Measurements from ENCODE around the gene CD8A. TPM values are rescaled to one million over a fixed set of nuclear protein-coding genes. Genes with fewer than 3 reads are reported as not detected.

The CD8A gene
- total RNA-seq = not detected in 2 replicates

DNA sequence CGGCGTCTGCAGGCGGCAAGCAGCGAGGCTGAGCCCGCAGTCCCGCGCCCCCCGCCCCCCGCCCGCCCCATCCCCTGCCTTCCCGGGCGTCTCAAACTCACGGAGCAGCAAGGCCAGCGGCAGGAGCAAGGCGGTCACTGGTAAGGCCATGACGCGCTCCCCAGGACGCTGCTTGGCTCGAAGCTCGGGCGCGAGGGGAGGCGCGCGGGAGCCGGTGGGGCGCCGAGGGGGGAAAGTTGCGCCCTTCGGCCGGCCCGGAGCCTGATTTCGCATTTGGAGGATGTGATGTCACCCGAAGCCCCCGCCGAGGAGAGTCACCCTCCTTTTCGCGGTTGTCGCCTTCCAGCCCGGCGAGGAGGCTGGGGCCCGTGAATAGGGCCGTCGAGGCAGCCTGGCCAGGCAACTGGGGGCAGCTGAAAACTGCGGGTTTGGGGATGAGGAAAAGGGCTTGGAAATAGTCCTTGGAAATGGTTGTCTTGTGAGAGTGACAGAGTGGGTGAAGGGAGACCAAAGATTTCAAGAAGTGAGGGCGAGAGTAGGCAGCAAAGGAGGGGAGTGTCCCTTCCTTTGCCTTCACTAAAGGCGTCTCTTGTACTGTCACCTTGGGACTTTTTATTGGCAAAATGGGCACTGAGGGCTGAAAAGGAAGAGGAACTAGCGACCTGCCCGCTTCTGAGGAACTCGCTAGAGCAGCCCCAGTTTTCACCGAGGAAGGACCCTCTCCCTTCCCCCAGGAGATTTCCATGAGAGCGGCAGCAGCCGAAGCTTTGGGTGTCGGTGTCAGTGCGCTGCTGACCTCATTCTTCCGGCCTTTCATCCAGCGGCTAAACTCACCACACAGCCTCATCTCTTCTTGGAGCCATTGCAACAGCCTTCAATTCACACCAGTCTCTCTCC lies at the start of gene CD8A:
TSS of gene CD8A (minus strand) at position 238 of the 897 bp plus-strand sequence. CDS start at position 150, 88 bp downstream.

Other genes starting within 250 kb of the CD8A start
- gene CHMP3, start 227.5 kb downstream of the CD8A start, total RNA-seq = 57.8 and 70.0 TPM in 2 replicates
- 25.5 and 28.6 TPM in 2 replicates for gene RNF103, start 167.0 kb downstream of the CD8A start, total RNA-seq
- gene RMND5A, start 70.6 kb downstream of the CD8A start, total RNA-seq = 37.2 and 44.0 TPM in 2 replicates
- gene CD8B, start 71.0 kb upstream of the CD8A start, total RNA-seq = not detected in 2 replicates
- under 0.01 and 2.1 TPM in 2 replicates for gene RGPD1, start 151.2 kb upstream of the CD8A start, total RNA-seq
- gene PLGLB1, start 230.9 kb upstream of the CD8A start, total RNA-seq = 0.57 and 1.3 TPM in 2 replicates

Measured in vein endothelial cell (primary cell).